Mesendoderm (in vitro differentiated cells): ENCODE measurements around the gene MGRN1.

ENCODE experiments used
- DNase-seq: peaks from one replicate; pipeline ENCODE4 v3.0.0; 2013
- H2AK5ac ChIP-seq: 2 replicates; pipeline ENCODE4 v1.6.1; 2013; ENCODE audit warnings: low read length, inconsistent platforms
- H2BK120ac ChIP-seq: 2 replicates; pipeline ENCODE4 v1.6.1; 2013; ENCODE audit warnings: low read depth, mild to moderate bottlenecking, low read length, moderate library complexity, mixed read lengths
- H2BK15ac ChIP-seq: replicated peaks from 2 replicates; pipeline ENCODE4 v1.6.1; 2013; ENCODE audit warnings: low read depth, mild to moderate bottlenecking, moderate library complexity
- H2BK5ac ChIP-seq: 2 replicates; pipeline ENCODE4 v1.6.1; 2013; ENCODE audit warnings: low read length, inconsistent platforms
- H3K18ac ChIP-seq: 2 replicates; pipeline ENCODE4 v1.6.1; 2013; ENCODE audit warnings: mild to moderate bottlenecking, low read length, mixed read lengths
- H3K23ac ChIP-seq: one replicate; pipeline ENCODE4 v1.6.1; 2013; ENCODE audit warnings: low read length
- H3K27ac ChIP-seq: 2 replicates; pipeline ENCODE4 v1.5.1; 2013; ENCODE audit warnings: low read depth, mild to moderate bottlenecking, inconsistent platforms, low read length, moderate library complexity
- H3K27me3 ChIP-seq: 2 replicates; pipeline ENCODE4 v1.6.1; 2013; ENCODE audit warnings: low read length, control low read depth, mild to moderate bottlenecking, inconsistent platforms; ENCODE audit not compliant: insufficient read depth, poor library complexity
- H3K36me3 ChIP-seq: 2 replicates; pipeline ENCODE4 v1.6.1; 2013; ENCODE audit warnings: low read length, inconsistent platforms; ENCODE audit not compliant: control insufficient read depth, insufficient read depth
- H3K4ac ChIP-seq: one replicate; pipeline ENCODE4 v1.6.1; 2013; ENCODE audit warnings: low read depth, mild to moderate bottlenecking, low read length, moderate library complexity
- H3K4me1 ChIP-seq: 2 replicates; pipeline ENCODE4 v1.6.1; 2013; ENCODE audit warnings: low read depth, low read length, inconsistent platforms; ENCODE audit not compliant: control insufficient read depth
- H3K4me2 ChIP-seq: 2 replicates; pipeline ENCODE4 v1.6.1; 2013; ENCODE audit warnings: low read length
- H3K4me3 ChIP-seq: 2 replicates; pipeline ENCODE4 v1.5.1; 2013; ENCODE audit warnings: mild to moderate bottlenecking, low read length
- H3K56ac ChIP-seq: one replicate; pipeline ENCODE4 v1.6.1; 2013; ENCODE audit warnings: low read length
- H3K79me1 ChIP-seq: 2 replicates; pipeline ENCODE4 v1.6.1; 2013; ENCODE audit warnings: low read length, inconsistent platforms
- H3K79me2 ChIP-seq: 2 replicates; pipeline ENCODE4 v1.6.1; 2013; ENCODE audit warnings: mild to moderate bottlenecking, low read length; ENCODE audit not compliant: control insufficient read depth, insufficient read depth
- H3K9ac ChIP-seq: 2 replicates; pipeline ENCODE4 v1.6.1; 2013; ENCODE audit warnings: low read length, inconsistent platforms
- H4K5ac ChIP-seq: one replicate; pipeline ENCODE4 v1.6.1; 2013; ENCODE audit warnings: low read length
- H4K8ac ChIP-seq: one replicate; pipeline ENCODE4 v1.6.1; 2013; ENCODE audit warnings: low read depth, mild to moderate bottlenecking, control low read depth, low read length, moderate library complexity
- WGBS: extraction: QIAGEN DNeasy Blood & Tissue Kit; methylation state at CpG from one replicate; pipeline ENCODE4 v1.1.7; 2013; ENCODE audit warnings: low lambda C conversion rate, missing lambda C conversion rate; ENCODE audit not compliant: insufficient coverage; ENCODE audit errors: extremely low coverage; 5-methylcytosine and 5-hydroxymethylcytosine counted together

Gene MGRN1

DNA sequence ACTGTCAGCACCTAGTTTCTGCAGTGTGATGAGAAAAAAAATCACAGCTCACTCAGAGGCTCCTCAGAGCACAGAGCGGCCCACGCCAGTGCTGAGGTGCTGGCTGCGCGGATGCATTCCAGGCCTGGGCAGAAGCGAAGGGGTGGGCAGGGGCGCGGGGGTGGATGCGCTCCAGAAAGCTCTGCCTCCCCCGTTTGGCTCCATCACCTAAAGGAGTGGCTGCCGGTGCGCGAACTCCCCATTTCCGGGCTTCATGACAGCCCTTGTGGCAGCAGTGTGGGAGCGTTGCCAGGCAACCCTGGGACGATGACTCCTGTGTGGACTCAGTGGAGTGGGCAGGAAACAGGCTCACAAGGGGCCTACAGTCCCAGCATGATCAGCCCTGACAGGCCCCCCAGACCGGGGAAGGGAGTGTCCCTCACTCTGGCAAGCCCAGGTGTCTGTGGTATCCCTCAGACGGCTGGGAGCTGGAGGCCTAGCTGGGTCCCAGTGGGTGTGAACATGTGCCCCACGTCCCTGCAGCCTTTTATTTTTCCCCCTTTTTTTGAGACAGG, 35.9 kb downstream of the MGRN1 start:
- Histone ChIP-seq H3K23ac (no peak overlapping the region), H3K56ac (no peak overlapping the region), H2BK120ac (no peak overlapping the region), H3K4me1 (no peaks in the 10 kb centered on the region), H3K4me3 (no peak overlapping the region), H4K5ac (no peak overlapping the region), H4K8ac (no peak overlapping the region), H3K27ac (no peak overlapping the region), H2BK15ac (no peak overlapping the region), H3K36me3 (peaks cover 2% of the 10 kb centered on the region), H2BK5ac (no peak overlapping the region), H3K9ac (no peak overlapping the region), H3K79me1 (peaks cover 3% of the 10 kb centered on the region), H3K4ac (no peak overlapping the region), H3K4me2 (no peak overlapping the region), H3K27me3 (no peaks in the 10 kb centered on the region), H2AK5ac (no peak overlapping the region), H3K18ac (no peak overlapping the region), H3K79me2 (no peaks in the 10 kb centered on the region)
- WGBS, result no CpG with 5 or more reads among the region's 18 CpGs
- no peak for DNase-seq

DNA sequence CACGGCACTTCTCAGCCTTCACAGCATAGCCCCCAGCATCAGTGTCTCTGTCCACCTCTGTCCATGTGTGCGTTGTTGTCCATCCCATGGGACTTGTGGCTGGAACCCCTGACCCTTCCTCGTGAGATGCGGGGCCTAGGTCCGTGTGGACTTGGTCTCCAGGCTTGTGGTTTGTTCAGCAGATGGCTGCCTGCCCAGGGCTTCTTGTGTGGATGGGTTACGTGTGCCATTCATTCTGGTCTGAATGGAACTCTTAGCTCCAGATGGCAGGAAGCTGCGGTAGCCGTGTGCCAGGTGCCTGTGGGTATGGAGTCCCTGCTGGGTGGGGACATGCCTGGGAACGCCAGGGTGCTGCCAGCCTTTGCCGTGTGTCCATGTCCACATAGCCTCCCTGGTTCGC, 37.0 kb downstream of the MGRN1 start:
- no peak overlapping the region for H3K56ac ChIP-seq
- no CpG with 5 or more reads among the region's 11 CpGs for WGBS
- H3K23ac ChIP-seq, result no peak overlapping the region
- H4K8ac ChIP-seq, result no peak overlapping the region
- peaks cover 3% of the 10 kb centered on the region for H3K79me1 ChIP-seq
- H3K27ac ChIP-seq, result no peak overlapping the region
- no peak overlapping the region for H2BK120ac ChIP-seq
- no peak overlapping the region for H2AK5ac ChIP-seq
- peaks cover 2% of the 10 kb centered on the region for H3K36me3 ChIP-seq
- DNase-seq, result no peak
- no peak overlapping the region for H2BK15ac ChIP-seq
- H4K5ac ChIP-seq, result no peak overlapping the region
- H2BK5ac ChIP-seq, result no peak overlapping the region
- no peak overlapping the region for H3K4me2 ChIP-seq
- no peak overlapping the region for H3K18ac ChIP-seq
- H3K4me3 ChIP-seq, result no peak overlapping the region
- H3K4me1 ChIP-seq, result no peaks in the 10 kb centered on the region
- H3K9ac ChIP-seq, result no peak overlapping the region
- H3K79me2 ChIP-seq, result no peaks in the 10 kb centered on the region
- H3K4ac ChIP-seq, result no peak overlapping the region
- no peaks in the 10 kb centered on the region for H3K27me3 ChIP-seq

DNA sequence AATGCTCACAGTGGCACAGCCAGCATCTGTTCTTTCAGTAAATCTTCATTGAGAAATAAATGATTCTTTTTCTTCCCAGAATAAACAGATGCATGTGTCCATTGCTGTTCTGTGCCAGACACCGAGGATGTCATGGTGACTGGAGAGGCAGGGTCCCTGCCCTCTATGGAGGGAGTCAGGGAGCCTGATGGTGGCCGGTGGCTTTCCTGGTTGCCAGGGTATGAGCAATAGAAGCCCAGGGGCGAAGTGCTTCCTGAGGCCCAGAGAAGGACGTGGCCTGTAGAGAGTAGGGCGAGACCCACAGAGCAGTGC, 38.8 kb downstream of the MGRN1 start:
- H2BK15ac ChIP-seq, result no peak overlapping the region
- no peak overlapping the region for H2AK5ac ChIP-seq
- no CpG with 5 or more reads among the region's 5 CpGs for WGBS
- no peaks in the 10 kb centered on the region for H3K27me3 ChIP-seq
- peaks cover 3% of the 10 kb centered on the region for H3K79me1 ChIP-seq
- no peak overlapping the region for H3K56ac ChIP-seq
- no peak overlapping the region for H2BK5ac ChIP-seq
- no peak overlapping the region for H4K5ac ChIP-seq
- no peak overlapping the region for H3K9ac ChIP-seq
- DNase-seq, result no peak
- H3K4me3 ChIP-seq, result no peak overlapping the region
- H2BK120ac ChIP-seq, result no peak overlapping the region
- H3K4ac ChIP-seq, result no peak overlapping the region
- H3K18ac ChIP-seq, result no peak overlapping the region
- no peaks in the 10 kb centered on the region for H3K79me2 ChIP-seq
- H3K4me2 ChIP-seq, result no peak overlapping the region
- H3K36me3 ChIP-seq, result peaks cover 2% of the 10 kb centered on the region
- no peaks in the 10 kb centered on the region for H3K4me1 ChIP-seq
- no peak overlapping the region for H3K27ac ChIP-seq
- H3K23ac ChIP-seq, result no peak overlapping the region
- H4K8ac ChIP-seq, result no peak overlapping the region

DNA sequence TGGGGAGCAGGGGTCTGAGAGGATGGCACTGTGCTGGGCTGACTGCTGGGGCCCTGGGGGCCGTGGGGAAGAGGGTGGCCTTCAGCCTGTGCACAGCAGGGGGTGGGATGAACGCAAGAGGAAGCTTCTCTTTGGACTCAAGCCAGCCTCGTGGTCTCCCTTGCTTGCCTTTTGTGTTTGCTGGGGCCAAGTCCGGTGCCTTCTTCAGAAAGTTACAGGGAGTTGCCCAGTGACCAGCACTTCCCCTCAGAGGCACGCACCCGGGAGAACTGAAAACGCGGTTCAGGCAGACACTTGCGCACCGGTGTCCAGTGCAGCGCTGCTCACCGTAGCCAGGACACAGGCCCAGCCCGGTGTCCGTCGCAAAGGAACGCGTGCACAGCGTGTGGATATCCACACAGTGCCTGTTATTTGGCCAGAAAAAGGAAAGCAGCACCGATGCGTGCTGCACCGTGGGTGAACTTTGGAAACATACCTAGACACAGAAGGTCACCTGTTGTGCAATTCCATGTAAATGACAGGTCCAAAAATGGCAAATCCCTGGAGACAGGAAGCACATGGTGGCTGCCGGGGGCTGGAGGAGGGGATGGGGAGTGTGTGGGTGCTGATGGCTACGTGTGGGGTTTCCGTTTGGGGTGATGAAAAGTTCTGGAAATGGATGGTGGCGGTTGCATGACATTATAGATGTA, 39.3 kb downstream of the MGRN1 start:
- Histone ChIP-seq H2BK15ac (no peak overlapping the region), H3K79me1 (peaks cover 3% of the 10 kb centered on the region), H3K4ac (no peak overlapping the region), H3K27me3 (no peaks in the 10 kb centered on the region), H3K9ac (no peak overlapping the region), H3K4me3 (no peak overlapping the region), H3K79me2 (no peaks in the 10 kb centered on the region), H4K8ac (no peak overlapping the region), H3K4me2 (no peak overlapping the region), H2AK5ac (no peak overlapping the region), H3K27ac (no peak overlapping the region), H2BK5ac (no peak overlapping the region), H3K18ac (no peak overlapping the region), H3K36me3 (peaks cover 6% of the 10 kb centered on the region), H2BK120ac (no peak overlapping the region), H3K56ac (no peak overlapping the region), H3K23ac (no peak overlapping the region), H3K4me1 (no peaks in the 10 kb centered on the region), H4K5ac (no peak overlapping the region)
- no peak for DNase-seq
- WGBS, result no CpG with 5 or more reads among the region's 25 CpGs

DNA sequence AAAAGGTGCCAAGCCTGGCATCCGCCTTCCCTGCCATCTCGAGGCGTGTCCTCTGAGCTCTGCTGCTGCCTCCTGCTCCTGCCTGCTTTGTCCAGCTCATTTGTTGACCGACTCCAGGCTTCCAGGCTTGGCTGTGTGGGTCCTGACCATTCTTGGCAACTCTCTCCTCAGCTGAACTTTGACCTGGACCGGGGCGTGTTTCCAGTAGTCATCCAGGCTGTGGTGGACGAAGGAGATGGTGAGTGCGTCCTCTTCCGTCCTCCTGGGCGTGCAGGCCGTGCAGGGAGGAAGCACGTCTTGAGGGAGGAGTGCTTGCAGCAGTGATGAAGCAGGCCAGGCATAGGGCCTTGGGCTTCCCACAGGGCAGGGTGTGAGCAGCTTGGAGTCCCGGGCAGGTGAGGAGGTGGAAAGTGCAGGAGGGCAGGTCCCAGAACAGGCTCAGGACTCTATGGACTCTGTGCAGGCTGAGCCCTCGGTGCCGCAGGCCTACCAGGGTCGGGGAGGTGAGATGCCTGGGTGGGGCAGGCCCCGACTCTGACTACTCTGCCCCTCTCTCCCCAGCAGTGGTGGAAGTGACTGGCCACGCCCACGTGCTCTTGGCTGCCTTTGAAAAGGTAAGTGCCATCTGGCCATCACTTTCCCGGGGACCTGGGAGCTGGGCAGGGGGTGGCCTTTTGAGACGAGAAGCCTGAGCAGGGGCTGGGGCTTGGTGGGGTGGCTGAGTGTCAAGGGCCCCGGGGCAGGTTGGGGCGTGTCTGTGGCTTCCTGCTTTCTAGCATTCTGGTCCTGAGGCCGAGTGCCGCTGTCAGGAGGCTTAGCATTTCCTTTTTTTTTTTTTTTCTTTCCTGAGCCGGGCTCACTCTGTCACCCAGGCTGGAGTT, 40.2 kb downstream of the MGRN1 start:
- Histone ChIP-seq H3K36me3 (peaks cover 6% of the 10 kb centered on the region), H3K27me3 (no peaks in the 10 kb centered on the region), H3K56ac (no peak overlapping the region), H3K23ac (no peak overlapping the region), H2BK15ac (no peak overlapping the region), H3K18ac (no peak overlapping the region), H3K4me1 (no peaks in the 10 kb centered on the region), H3K27ac (no peak overlapping the region), H3K4me2 (no peak overlapping the region), H3K79me2 (no peaks in the 10 kb centered on the region), H2AK5ac (no peak overlapping the region), H4K8ac (no peak overlapping the region), H3K4me3 (no peak overlapping the region), H2BK120ac (no peak overlapping the region), H3K79me1 (peaks cover 3% of the 10 kb centered on the region), H2BK5ac (no peak overlapping the region), H3K4ac (no peak overlapping the region), H3K9ac (no peak overlapping the region), H4K5ac (no peak overlapping the region)
- DNase-seq, result peak; percentile 17
- no CpG with 5 or more reads among the region's 26 CpGs for WGBS
